ENCODE measurements around the gene CBR4. TPM values are rescaled to one million over a fixed set of nuclear protein-coding genes. Genes with fewer than 3 reads are reported as not detected.

CBR4 gene
- total and polyA plus RNA-seq, 2 experiments from 2014 or later: 36.9 to 38.1 TPM

GRCh38 chr4:169027663-169028062, 17.6 kb upstream of the CBR4 start (continued):
- no peak for TF ChIP-seq ZNF462 (CRISPR knock-in tag; IDR thresholded peaks at IDR 0.05)
- TF ChIP-seq EZH2phosphoT487 (IDR thresholded peaks at IDR 0.05; ENCODE audit: unreplicated experiment): no peak
- TF ChIP-seq ZNF114 (CRISPR knock-in tag; IDR thresholded peaks at IDR 0.05): no peak
- no peak for TF ChIP-seq POLR2AphosphoS5 (IDR thresholded peaks at IDR 0.05; ENCODE audit: low read depth)
- TF ChIP-seq JUNB (IDR thresholded peaks at IDR 0.05; ENCODE audit: unreplicated experiment): no peak
- no peak for TF ChIP-seq STAT1 (IDR thresholded peaks at IDR 0.05; ENCODE audit: unreplicated experiment)
- no peak for TF ChIP-seq EZH2 (IDR thresholded peaks at IDR 0.05; ENCODE audit: low read depth, unreplicated experiment)
- no peak for TF ChIP-seq ZNF331 (CRISPR knock-in tag; IDR thresholded peaks at IDR 0.05; ENCODE audit: low read depth)
- no peak for TF ChIP-seq CREB1 (CRISPR knock-in tag; IDR thresholded peaks at IDR 0.05; ENCODE audit: low read depth)
- TF ChIP-seq ETS1 (IDR thresholded peaks at IDR 0.05): no peak

DNA sequence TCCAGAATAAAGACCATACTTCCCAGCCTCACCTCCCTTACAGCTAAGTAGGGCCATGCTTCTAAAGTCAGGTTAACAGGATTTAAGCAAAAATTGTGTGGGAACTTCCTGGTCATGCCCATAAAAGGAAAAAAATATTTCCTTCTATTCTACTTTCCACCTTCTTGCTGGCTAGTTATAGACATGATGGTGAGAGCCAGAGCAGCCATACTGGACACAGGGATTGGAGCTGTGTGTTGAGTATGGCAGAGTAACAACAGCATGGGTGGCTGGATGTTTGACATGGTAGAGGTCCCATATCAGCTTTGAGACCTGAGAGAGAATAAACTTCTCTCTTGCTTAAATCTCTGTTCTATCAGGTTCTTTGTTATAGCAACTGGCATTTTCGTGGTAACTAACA, 15.1 kb upstream of the CBR4 start:
- Mint-ChIP-seq H3K9me3 (peaks cover 2% of the 10 kb centered on the region; the same call in 1 of the 3 replicates), H3K27me3 (ENCODE audit: insufficient read depth, low read depth, poor library complexity) (peaks cover 6% of the 10 kb centered on the region), H3K4me3 (no peak overlapping the region), H3K27ac (no peak overlapping the region), H3K4me1 (no peaks in the 10 kb centered on the region; the same call in 2 of the 3 replicates), H3K36me3 (ENCODE audit: low read depth) (no peaks in the 10 kb centered on the region)
- ATAC-seq (no peak), DNase-seq (ENCODE audit: low spot score) (no peak)
- no peaks in the 10 kb centered on the region for H3K4me1 ChIP-seq (ENCODE audit: insufficient read depth)
- no peaks in the 10 kb centered on the region for H3K36me3 ChIP-seq (ENCODE audit: insufficient read depth)
- no peaks in the 10 kb centered on the region for H3K9me2 ChIP-seq (ENCODE audit: insufficient read depth)
- H3K27me3 ChIP-seq (ENCODE audit: insufficient read depth): no peaks in the 10 kb centered on the region
- no peaks in the 10 kb centered on the region for H4K20me1 ChIP-seq (replicated peaks; ENCODE audit: insufficient read depth)
- H3K4me2 ChIP-seq: no peak overlapping the region
- peak overlapping the region; percentile 81; the same call in 1 of the 2 replicates for H2AFZ ChIP-seq
- H3K79me2 ChIP-seq (replicated peaks; ENCODE audit: insufficient read depth): no peaks in the 10 kb centered on the region
- H3F3A ChIP-seq (replicated peaks; ENCODE audit: low read depth): no peaks in the 10 kb centered on the region
- no peak overlapping the region for H3K4me3 ChIP-seq
- no peak overlapping the region for H3K27ac ChIP-seq (ENCODE audit: low read depth)
- TF ChIP-seq EZH2 (IDR thresholded peaks at IDR 0.05; ENCODE audit: low read depth, unreplicated experiment): no peak
- no peak for TF ChIP-seq ZNF462 (CRISPR knock-in tag; IDR thresholded peaks at IDR 0.05)

All from GM23338 (cell line).